Measurements from ENCODE around the gene MORN1. TPM values are rescaled to one million over a fixed set of nuclear protein-coding genes. Genes with fewer than 3 reads are reported as not detected.

MORN1 gene
- total RNA-seq, 1 experiment from 2014 or later: 47.8 TPM

- no peak overlapping the region for H3K4me2 ChIP-seq
- no peak overlapping the region for H3K4me3 ChIP-seq
- no peaks in the 10 kb centered on the region for H4K20me1 ChIP-seq (ENCODE audit: insufficient read depth)
- H3K9me2 ChIP-seq (ENCODE audit: insufficient read depth): no peaks in the 10 kb centered on the region
- H3K27me3 ChIP-seq (ENCODE audit: insufficient read depth, low read depth): peaks cover 42% of the 10 kb centered on the region
- no peaks in the 10 kb centered on the region for H3K36me3 ChIP-seq (ENCODE audit: low read depth)
- ChIA-PET POLR2A (ENCODE audit: unreplicated experiment) (no interaction called here), CTCF (no interaction called here)
- no TSS peak for BruUV-seq (replicated peaks)
- no peak overlapping the region for H2AFZ ChIP-seq
- H3F3A ChIP-seq (ENCODE audit: insufficient read depth, low read depth): 0 out of 2 replicates have a peak, but pooled peaks cover 5% of the 10 kb centered on the region
- H3K27ac ChIP-seq: no peak overlapping the region
- no peaks in the 10 kb centered on the region for H3K79me2 ChIP-seq (ENCODE audit: low read depth)
- H3K4me1 ChIP-seq (replicated peaks; ENCODE audit: insufficient read depth): no peaks in the 10 kb centered on the region
- intact Hi-C loops (cut with micrococcal nuclease; ENCODE audit: unreplicated experiment): no loop called here
- no peak for DNase-seq
- TF ChIP-seq EZH2 (IDR thresholded peaks at IDR 0.05; ENCODE audit: low read depth) (no peak), CTCF (conservative IDR thresholded peaks at IDR 0.05) (no peak)
- peaks cover 13% of the 10 kb centered on the region for H3K9me3 ChIP-seq (ENCODE audit: insufficient read depth, low read depth)
Measured at GRCh38 chr1:2427051-2427450, 35.7 kb upstream of the MORN1 start.

- Histone ChIP-seq H2AFZ (no peak overlapping the region), H3K36me3 (ENCODE audit: low read depth) (no peaks in the 10 kb centered on the region), H3K27me3 (ENCODE audit: insufficient read depth, low read depth) (peaks cover 42% of the 10 kb centered on the region), H3K4me2 (no peak overlapping the region), H3F3A (ENCODE audit: insufficient read depth, low read depth) (0 out of 2 replicates have a peak, but pooled peaks cover 5% of the 10 kb centered on the region), H3K9me3 (ENCODE audit: insufficient read depth, low read depth) (peaks cover 13% of the 10 kb centered on the region), H3K27ac (no peak overlapping the region), H3K9me2 (ENCODE audit: insufficient read depth) (no peaks in the 10 kb centered on the region), H4K20me1 (ENCODE audit: insufficient read depth) (no peaks in the 10 kb centered on the region), H3K4me1 (replicated peaks; ENCODE audit: insufficient read depth) (no peaks in the 10 kb centered on the region), H3K4me3 (no peak overlapping the region), H3K79me2 (ENCODE audit: low read depth) (no peaks in the 10 kb centered on the region)
- POLR2A ChIA-PET (ENCODE audit: unreplicated experiment): no interaction called here
- TF ChIP-seq EZH2 (IDR thresholded peaks at IDR 0.05; ENCODE audit: low read depth): no peak
- TF ChIP-seq CTCF (conservative IDR thresholded peaks at IDR 0.05): no peak
- no TSS peak for BruUV-seq (replicated peaks)
- CTCF ChIA-PET: no interaction called here
- intact Hi-C loops (cut with micrococcal nuclease; ENCODE audit: unreplicated experiment): no loop called here
- DNase-seq: no peak
Measured at GRCh38 chr1:2426540-2426939, 35.2 kb upstream of the MORN1 start.

GRCh38 chr1:2425892-2426291 lies 34.5 kb upstream of the MORN1 start:
- no TSS peak for BruUV-seq (replicated peaks)
- 0 out of 2 replicates have a peak, but pooled peaks cover 5% of the 10 kb centered on the region for H3F3A ChIP-seq (ENCODE audit: insufficient read depth, low read depth)
- no peak for TF ChIP-seq EZH2 (IDR thresholded peaks at IDR 0.05; ENCODE audit: low read depth)
- no peak for TF ChIP-seq CTCF (conservative IDR thresholded peaks at IDR 0.05)
- H3K4me2 ChIP-seq: no peak overlapping the region
- no peak for DNase-seq
- no peak overlapping the region for H3K27ac ChIP-seq
- peaks cover 13% of the 10 kb centered on the region for H3K9me3 ChIP-seq (ENCODE audit: insufficient read depth, low read depth)
- no peaks in the 10 kb centered on the region for H3K79me2 ChIP-seq (ENCODE audit: low read depth)
- POLR2A ChIA-PET (ENCODE audit: unreplicated experiment): no interaction called here
- H3K36me3 ChIP-seq (ENCODE audit: low read depth): no peaks in the 10 kb centered on the region
- no peaks in the 10 kb centered on the region for H3K9me2 ChIP-seq (ENCODE audit: insufficient read depth)
- intact Hi-C loops (cut with micrococcal nuclease; ENCODE audit: unreplicated experiment): no loop called here
- no peak overlapping the region for H3K4me3 ChIP-seq
- H3K4me1 ChIP-seq (replicated peaks; ENCODE audit: insufficient read depth): no peaks in the 10 kb centered on the region
- H3K27me3 ChIP-seq (ENCODE audit: insufficient read depth, low read depth): peaks cover 44% of the 10 kb centered on the region
- no peaks in the 10 kb centered on the region for H4K20me1 ChIP-seq (ENCODE audit: insufficient read depth)
- no peak overlapping the region for H2AFZ ChIP-seq
- CTCF ChIA-PET: no interaction called here
